Testis (tissue), 3 donors: Measurements from ENCODE around the gene MAPRE2. TPM values are rescaled to one million over a fixed set of nuclear protein-coding genes. Genes with fewer than 3 reads are reported as not detected.

ENCODE experiments used
- DNase-seq: peaks from one replicate; pipeline ENCODE4 v3.0.0-alpha.2; 2019
- H3K27ac ChIP-seq, 2 donors: fragments of 200-600 bp; sonication (generic); one replicate each; pipeline ENCODE4 v1.5.1; 2019
- H3K27me3 ChIP-seq: fragments of 200-600 bp; sonication (generic); one replicate; pipeline ENCODE4 v1.5.1; 2019
- H3K36me3 ChIP-seq: fragments of 200-600 bp; sonication (generic); one replicate; pipeline ENCODE4 v1.5.1; 2017; ENCODE audit warnings: low read depth; ENCODE audit errors: missing control alignments
- H3K4me1 ChIP-seq: fragments of 200-600 bp; sonication (generic); one replicate; pipeline ENCODE4 v1.5.1; 2019
- H3K4me3 ChIP-seq, 2 donors: fragments of 200-600 bp; sonication (generic); one replicate each; pipeline ENCODE4 v1.5.1; 2017 to 2019
- H3K9me3 ChIP-seq: fragments of 200-600 bp; sonication (generic); one replicate; pipeline ENCODE4 v1.5.1; 2017
- POLR2A ChIP-seq: fragments of 450-650 bp; IDR thresholded peaks from one replicate; pipeline ENCODE4 v1.6.1; 2017; ENCODE audit warnings: antibody characterized with exemption, mild to moderate bottlenecking, moderate library complexity
- WGBS, 2 donors: methylation state at CpG; one replicate each; pipeline ENCODE4 v1.1.5; 2018; 5-methylcytosine and 5-hydroxymethylcytosine counted together
- intact Hi-C: fragments of 100-400 bp; cut with DNase I; formaldehyde crosslinking; loops from one replicate; pipeline ENCODE4 v1.15.1; 2023; ENCODE audit warnings: low total_unique reads
- polyA plus RNA-seq: library from polyadenylated mRNA; stranded (reverse); fragments of 350-450 nt; fragmentation: Illumina TruSeq; extraction: RNeasy Lipid Tissue Mini Kit (QIAGEN cat#74804); gene quantifications from one replicate; pipeline ENCODE4 v1.2.3, GENCODE V29; 2014; ENCODE audit warnings: low read depth, low replicate concordance; ENCODE audit not compliant: insufficient read depth
- small RNA-seq, 2 donors: library from RNA; depleted of rRNA; stranded (forward); fragments of <200 nt; gene quantifications; one replicate each; pipeline ENCODE3, GENCODE V24; 2016
- total RNA-seq, 2 donors: library from RNA; depleted of rRNA; stranded (reverse); fragments of >200 nt; gene quantifications; one replicate each; pipeline ENCODE4 v1.2.3, GENCODE V29; 2016
- TF ChIP-seq, protein P1 (sequence below), 3 experiments: fragments of 450-650 bp in 2 of 3; fragments of 200-600 bp in 1 of 3; sonication (generic) in 1 of 3; IDR thresholded peaks; one replicate each; pipeline ENCODE4 v1.5.1; 2016 to 2019; ENCODE audit warnings: antibody characterized with exemption in 3 of 3, mild to moderate bottlenecking in 2 of 3, moderate library complexity in 1 of 3

Gene MAPRE2
- total and polyA plus RNA-seq, 3 donors from 2014 or later = 14.8 to 17.2 (median 15.2) TPM

DNA sequence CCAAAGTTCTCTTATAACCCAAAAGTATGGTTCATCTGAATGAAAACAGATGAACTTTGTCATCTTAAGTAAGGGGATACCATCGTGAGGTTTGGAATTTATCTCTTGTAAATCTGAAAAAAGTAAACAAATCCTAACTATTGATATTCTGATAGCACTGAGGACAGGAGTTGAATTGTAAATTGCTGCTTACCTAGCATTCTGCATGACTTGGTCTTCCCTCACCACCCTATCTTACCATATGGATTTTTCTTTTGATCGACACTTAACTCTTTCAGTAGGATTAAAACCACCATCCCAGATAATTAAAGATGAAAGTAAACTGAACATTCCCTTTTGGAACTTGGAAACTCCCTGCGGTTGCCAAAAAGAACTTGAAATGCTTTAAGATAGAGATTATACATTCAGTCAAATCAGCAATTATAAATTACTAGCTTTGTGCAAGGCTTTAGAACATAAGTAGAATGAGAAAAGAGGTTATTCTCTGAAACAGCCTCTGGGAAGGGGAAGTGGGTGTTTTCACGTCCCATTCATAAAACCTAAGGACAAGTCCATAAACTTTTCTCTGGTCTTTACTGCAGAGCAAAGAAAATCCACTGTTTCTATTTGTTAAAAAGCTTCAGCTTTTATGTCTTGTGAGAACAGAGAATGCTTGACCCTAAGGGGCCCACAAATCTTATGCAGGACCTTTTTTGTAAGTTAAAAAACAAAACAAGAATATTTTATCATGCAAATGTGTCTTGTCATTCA, 149.9 kb downstream of the MAPRE2 start:
- Histone ChIP-seq H3K4me3 (no peak overlapping the region), H3K4me1 (no peaks in the 10 kb centered on the region), H3K9me3 (no peaks in the 10 kb centered on the region), H3K27me3 (no peaks in the 10 kb centered on the region), H3K36me3 (no peaks in the 10 kb centered on the region), H3K27ac (no peak overlapping the region)
- TF ChIP-seq, protein P1, sequence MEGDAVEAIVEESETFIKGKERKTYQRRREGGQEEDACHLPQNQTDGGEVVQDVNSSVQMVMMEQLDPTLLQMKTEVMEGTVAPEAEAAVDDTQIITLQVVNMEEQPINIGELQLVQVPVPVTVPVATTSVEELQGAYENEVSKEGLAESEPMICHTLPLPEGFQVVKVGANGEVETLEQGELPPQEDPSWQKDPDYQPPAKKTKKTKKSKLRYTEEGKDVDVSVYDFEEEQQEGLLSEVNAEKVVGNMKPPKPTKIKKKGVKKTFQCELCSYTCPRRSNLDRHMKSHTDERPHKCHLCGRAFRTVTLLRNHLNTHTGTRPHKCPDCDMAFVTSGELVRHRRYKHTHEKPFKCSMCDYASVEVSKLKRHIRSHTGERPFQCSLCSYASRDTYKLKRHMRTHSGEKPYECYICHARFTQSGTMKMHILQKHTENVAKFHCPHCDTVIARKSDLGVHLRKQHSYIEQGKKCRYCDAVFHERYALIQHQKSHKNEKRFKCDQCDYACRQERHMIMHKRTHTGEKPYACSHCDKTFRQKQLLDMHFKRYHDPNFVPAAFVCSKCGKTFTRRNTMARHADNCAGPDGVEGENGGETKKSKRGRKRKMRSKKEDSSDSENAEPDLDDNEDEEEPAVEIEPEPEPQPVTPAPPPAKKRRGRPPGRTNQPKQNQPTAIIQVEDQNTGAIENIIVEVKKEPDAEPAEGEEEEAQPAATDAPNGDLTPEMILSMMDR (IDR thresholded peaks at IDR 0.05) = no peak
- no peak for TF ChIP-seq POLR2A
- DNase-seq = no peak
- 81 to 85% methylated on average over 4 of the region's 4 CpGs for WGBS, 2 donors
- intact Hi-C loops = no loop called here

DNA sequence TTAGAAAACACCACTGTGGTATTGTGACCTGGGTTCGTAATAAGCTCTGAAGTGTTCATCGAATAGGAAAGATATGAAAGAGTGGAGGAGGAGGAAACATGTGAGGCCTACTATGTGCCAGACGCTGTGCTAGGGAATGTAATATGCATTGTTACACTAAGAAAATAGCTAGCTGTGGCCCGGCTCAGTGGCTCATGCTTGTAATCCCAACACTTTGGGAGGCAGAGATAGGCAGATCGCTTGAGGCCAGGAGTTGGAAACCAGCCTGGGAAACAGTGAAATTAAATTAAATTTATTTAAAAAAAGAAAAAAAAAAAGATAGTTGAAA, 150.4 kb downstream of the MAPRE2 start:
- Histone ChIP-seq H3K27ac (no peak overlapping the region), H3K4me3 (no peak overlapping the region), H3K9me3 (no peaks in the 10 kb centered on the region), H3K27me3 (no peaks in the 10 kb centered on the region), H3K36me3 (no peaks in the 10 kb centered on the region), H3K4me1 (no peaks in the 10 kb centered on the region)
- intact Hi-C loops = no loop called here
- 80 to 90% methylated on average over 5 of the region's 5 CpGs for WGBS, 2 donors
- no peak for TF ChIP-seq POLR2A
- TF ChIP-seq, protein P1 (IDR thresholded peaks at IDR 0.05) = no peak
- DNase-seq = no peak

DNA sequence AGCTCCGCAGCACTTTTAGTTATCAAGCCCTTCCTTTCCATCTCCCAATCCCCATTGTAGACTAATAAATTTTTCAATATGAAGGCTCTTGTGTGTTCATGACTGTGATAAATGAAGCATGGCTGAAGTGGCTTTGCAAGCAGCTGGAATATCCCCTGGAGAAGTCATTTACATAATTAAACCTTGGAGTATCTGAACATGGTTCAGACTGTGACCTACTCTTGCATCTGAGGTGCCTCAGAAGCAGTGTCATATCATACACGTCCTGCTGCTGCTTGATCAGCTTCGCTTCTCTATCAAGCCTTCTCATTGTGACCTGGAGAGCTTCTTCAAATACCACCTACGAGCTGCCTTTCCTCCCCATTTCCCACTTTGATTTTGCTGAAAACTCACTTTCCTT, 151.2 kb downstream of the MAPRE2 start:
- no peak overlapping the region for H3K27ac ChIP-seq

More for the DNA sequence above, 151.2 kb downstream of the MAPRE2 start:
- Histone ChIP-seq H3K27me3 (no peaks in the 10 kb centered on the region), H3K36me3 (no peaks in the 10 kb centered on the region), H3K4me1 (no peaks in the 10 kb centered on the region), H3K9me3 (no peaks in the 10 kb centered on the region), H3K4me3 (no peak overlapping the region)
- no peak for TF ChIP-seq POLR2A
- TF ChIP-seq, protein P1 (IDR thresholded peaks at IDR 0.05) = no peak
- WGBS, 2 donors = 90 to 92% methylated on average over 4 of the region's 4 CpGs
- no peak for DNase-seq
- intact Hi-C loops = no loop called here

Small RNA genes lying within 50 kb of the gene (small RNA-seq; reads per million reads assigned to genes)
- 0 reads per million in 2 donors for gene AC015967.2

Other genes with a start within 250 kb of the MAPRE2 start
- gene ZNF397, start 199.6 kb downstream of the MAPRE2 start, total RNA-seq = 10 to 100 TPM; 32.2 to 36.6 TPM
- gene ZNF397, start 199.6 kb downstream of the MAPRE2 start, polyA plus RNA-seq = 21.6 TPM
- gene ZSCAN30, start 248.8 kb downstream of the MAPRE2 start, total RNA-seq = 10 to 100 TPM; 24.5 to 31.5 TPM
- 15.9 TPM for gene ZSCAN30, start 248.8 kb downstream of the MAPRE2 start, polyA plus RNA-seq